ENCODE measurements around the gene GNPTAB.
A peak's percentile ranks its signal among the peaks of the same experiment; 100 is the strongest.
"Not testable (repeated sequence)": the region's sequence is repeated elsewhere in the genome, so short reads cannot be mapped to it uniquely, and the experiment has no call there.

Gene GNPTAB

GRCh38 chr12:101850199-101850598 lies 19.4 kb upstream of the GNPTAB start:
- DNase-seq, result no peak

- no peak for DNase-seq
Measured at GRCh38 chr12:101847325-101847724, 16.6 kb upstream of the GNPTAB start.

- no peak for DNase-seq
Measured at GRCh38 chr12:101845137-101845711, 14.5 kb upstream of the GNPTAB start.

- no peak for DNase-seq
Measured at GRCh38 chr12:101841069-101841468, 10.3 kb upstream of the GNPTAB start.

- peak; percentile 14 for DNase-seq
Measured at GRCh38 chr12:101839324-101840283, 8.8 kb upstream of the GNPTAB start.

- DNase-seq, result no peak
Measured at GRCh38 chr12:101838628-101839323, 8.0 kb upstream of the GNPTAB start.

GRCh38 chr12:101832030-101832429 lies 1.3 kb upstream of the GNPTAB start:
- no peak for DNase-seq

- no peak for DNase-seq
Measured at GRCh38 chr12:101829639-101830366, 956 bp downstream of the GNPTAB start.

- no peak for DNase-seq
Measured at GRCh38 chr12:101828463-101829196, 2.1 kb downstream of the GNPTAB start.

- DNase-seq, result no peak
Measured at GRCh38 chr12:101826766-101827368, 3.9 kb downstream of the GNPTAB start.

GRCh38 chr12:101824831-101825230 lies 5.9 kb downstream of the GNPTAB start:
- DNase-seq, result no peak

GRCh38 chr12:101823891-101824290 lies 6.9 kb downstream of the GNPTAB start:
- DNase-seq, result peak; percentile 28

- no peak for DNase-seq
Measured at GRCh38 chr12:101823039-101823438, 7.7 kb downstream of the GNPTAB start.

GRCh38 chr12:101819467-101819866 lies 11.3 kb downstream of the GNPTAB start:
- no peak for DNase-seq

- DNase-seq, result not testable (repeated sequence)
Measured at GRCh38 chr12:101818689-101819088, 12.1 kb downstream of the GNPTAB start.

GRCh38 chr12:101813117-101813516 lies 17.6 kb downstream of the GNPTAB start:
- no peak for DNase-seq

- not testable (repeated sequence) for DNase-seq
Measured at GRCh38 chr12:101812716-101813115, 18.0 kb downstream of the GNPTAB start.

- not testable (repeated sequence) for DNase-seq
Measured at GRCh38 chr12:101811342-101811741, 19.4 kb downstream of the GNPTAB start.

GRCh38 chr12:101809208-101809607 lies 21.6 kb downstream of the GNPTAB start:
- no peak for DNase-seq

GRCh38 chr12:101806265-101806664 lies 24.5 kb downstream of the GNPTAB start:
- DNase-seq, result no peak

- no peak for DNase-seq
Measured at GRCh38 chr12:101804409-101804808, 26.4 kb downstream of the GNPTAB start.

GRCh38 chr12:101803978-101804377 lies 26.8 kb downstream of the GNPTAB start:
- no peak for DNase-seq

Measured in SHP77 treated with DMSO at 0.1 percent for 48 hours (cell line).